Measurements from ENCODE around the gene FANCC. TPM values are rescaled to one million over a fixed set of nuclear protein-coding genes. Genes with fewer than 3 reads are reported as not detected.

FANCC gene
- total RNA-seq (7.4 and 8.9 TPM in 2 replicates), polyA plus RNA-seq (9.0 and 9.2 TPM in 2 replicates), polyA minus RNA-seq (ENCODE audit: low replicate concordance) (9.6 and 19.2 TPM in 2 replicates)
- 4.8 and 6.5 TPM in 2 replicates for polyA plus RNA-seq (2012)

- TF ChIP-seq CTCF (conservative IDR thresholded peaks at IDR 0.05 in 1 of 2, IDR thresholded peaks at IDR 0.05 in 1 of 2; ENCODE audit: low read depth in 1 of 2, low read length in 2 of 2) (no peak), EZH2 (IDR thresholded peaks at IDR 0.05; ENCODE audit: low read length, missing control alignments) (no peak)
- Histone ChIP-seq H4K20me1 (ENCODE audit: control insufficient read depth, extremely low read depth, insufficient read depth, low read length) (no peaks in the 10 kb centered on the region), H3K36me3 (ENCODE audit: control insufficient read depth, insufficient read depth, low read length) (no peaks in the 10 kb centered on the region), H3K27ac (ENCODE audit: insufficient read depth, low read length) (peak within 1 kb of the TSS; percentile 96), H3K27me3 (ENCODE audit: control insufficient read depth, insufficient read depth, low read length) (no peaks in the 10 kb centered on the region), H3K9ac (ENCODE audit: insufficient read depth, low read length) (peak within 1 kb of the TSS; percentile 94), H3K4me2 (ENCODE audit: extremely low read depth, insufficient read depth, low read length) (peak within 1 kb of the TSS; percentile 90), H3K4me1 (ENCODE audit: control insufficient read depth, extremely low read depth, insufficient read depth, low read length) (peaks cover 3% of the 10 kb centered on the region), H3K4me3 (replicated peaks in 1 of 4; ENCODE audit: control extremely low read depth in 1 of 4, insufficient read depth in 1 of 4, low read depth in 3 of 4, low read length in 4 of 4) (peak within 1 kb of the TSS; percentile 77 to 91 (median 85)), H3K79me2 (ENCODE audit: control insufficient read depth, insufficient read depth, low read length) (peaks cover 14% of the 10 kb centered on the region), H2AFZ (ENCODE audit: low read length) (peak within 1 kb of the TSS; percentile 94), H3K9me3 (ENCODE audit: control insufficient read depth, insufficient read depth, low read depth, low read length) (no peaks in the 10 kb centered on the region)
- peak; percentile 83 to 86 for DNase-seq (ENCODE audit: low read depth in 2 of 2)
These were observed at the start of gene FANCC for GRCh38 chr9:95317119-95317892. TSS of gene FANCC (minus strand) at chr9:95317709. CDS start at chr9:95249291, 68,418 bp downstream.

GRCh38 chr9:95366731-95367325 is 49.3 kb upstream of the FANCC start:
- Histone ChIP-seq H4K20me1 (ENCODE audit: control insufficient read depth, extremely low read depth, insufficient read depth, low read length) (no peaks in the 10 kb centered on the region), H3K9me3 (ENCODE audit: control insufficient read depth, insufficient read depth, low read depth, low read length) (no peaks in the 10 kb centered on the region), H3K27me3 (ENCODE audit: control insufficient read depth, insufficient read depth, low read length) (no peaks in the 10 kb centered on the region), H3K4me3 (replicated peaks in 1 of 4; ENCODE audit: control extremely low read depth in 1 of 4, insufficient read depth in 1 of 4, low read depth in 3 of 4, low read length in 4 of 4) (no peak overlapping the region), H3K79me2 (ENCODE audit: control insufficient read depth, insufficient read depth, low read length) (no peaks in the 10 kb centered on the region), H3K36me3 (ENCODE audit: control insufficient read depth, insufficient read depth, low read length) (no peaks in the 10 kb centered on the region), H2AFZ (ENCODE audit: low read length) (no peak overlapping the region), H3K9ac (ENCODE audit: insufficient read depth, low read length) (no peak overlapping the region), H3K4me1 (ENCODE audit: control insufficient read depth, extremely low read depth, insufficient read depth, low read length) (no peaks in the 10 kb centered on the region), H3K4me2 (ENCODE audit: extremely low read depth, insufficient read depth, low read length) (no peak overlapping the region), H3K27ac (ENCODE audit: insufficient read depth, low read length) (no peak overlapping the region)
- peak in 1 of 2 donors; percentile 56 for DNase-seq (ENCODE audit: low read depth in 2 of 2)
- TF ChIP-seq CTCF (conservative IDR thresholded peaks at IDR 0.05 in 1 of 2, IDR thresholded peaks at IDR 0.05 in 1 of 2; ENCODE audit: low read depth in 1 of 2, low read length in 2 of 2) (no peak), EZH2 (IDR thresholded peaks at IDR 0.05; ENCODE audit: low read length, missing control alignments) (no peak)

- no peaks in the 10 kb centered on the region for H3K36me3 ChIP-seq (ENCODE audit: control insufficient read depth, insufficient read depth, low read length)
- TF ChIP-seq EZH2 (IDR thresholded peaks at IDR 0.05; ENCODE audit: low read length, missing control alignments) (no peak), CTCF (conservative IDR thresholded peaks at IDR 0.05 in 1 of 2, IDR thresholded peaks at IDR 0.05 in 1 of 2; ENCODE audit: low read depth in 1 of 2, low read length in 2 of 2) (no peak)
- no peaks in the 10 kb centered on the region for H3K79me2 ChIP-seq (ENCODE audit: control insufficient read depth, insufficient read depth, low read length)
- H4K20me1 ChIP-seq (ENCODE audit: control insufficient read depth, extremely low read depth, insufficient read depth, low read length), result no peaks in the 10 kb centered on the region
- no peak overlapping the region for H3K9ac ChIP-seq (ENCODE audit: insufficient read depth, low read length)
- H3K9me3 ChIP-seq (ENCODE audit: control insufficient read depth, insufficient read depth, low read depth, low read length), result no peaks in the 10 kb centered on the region
- H2AFZ ChIP-seq (ENCODE audit: low read length), result no peak overlapping the region
- no peak for DNase-seq (ENCODE audit: low read depth in 2 of 2)
- H3K27me3 ChIP-seq (ENCODE audit: control insufficient read depth, insufficient read depth, low read length), result no peaks in the 10 kb centered on the region
- no peak overlapping the region for H3K4me2 ChIP-seq (ENCODE audit: extremely low read depth, insufficient read depth, low read length)
- H3K4me3 ChIP-seq (replicated peaks in 1 of 4; ENCODE audit: control extremely low read depth in 1 of 4, insufficient read depth in 1 of 4, low read depth in 3 of 4, low read length in 4 of 4), result no peak overlapping the region
- no peak overlapping the region for H3K27ac ChIP-seq (ENCODE audit: insufficient read depth, low read length)
- no peaks in the 10 kb centered on the region for H3K4me1 ChIP-seq (ENCODE audit: control insufficient read depth, extremely low read depth, insufficient read depth, low read length)
These were observed 48.3 kb upstream of the FANCC start for GRCh38 chr9:95365766-95366165.
